SU-DHL-6 (cell line): ENCODE results near the gene OR51D1.

Source experiments
- EZH2phosphoT487 ChIP-seq: fragments of 200-600 bp; sonication (generic), shearing (Covaris generic); conservative IDR thresholded peaks from 2 replicates; pipeline ENCODE4 v1.6.1; 2018; ENCODE audit warnings: mild to moderate bottlenecking, antibody characterized with exemption, low read length, moderate library complexity, mixed read lengths
- TF ChIP-seq, protein P1 (sequence below): fragments of 200-600 bp; sonication (generic); IDR thresholded peaks from one replicate; pipeline ENCODE4 v1.5.1; 2017; ENCODE audit warnings: antibody characterized with exemption, mild to moderate bottlenecking, low read length, moderate library complexity; ENCODE audit not compliant: insufficient read depth, poor library complexity, severe bottlenecking

DNA sequence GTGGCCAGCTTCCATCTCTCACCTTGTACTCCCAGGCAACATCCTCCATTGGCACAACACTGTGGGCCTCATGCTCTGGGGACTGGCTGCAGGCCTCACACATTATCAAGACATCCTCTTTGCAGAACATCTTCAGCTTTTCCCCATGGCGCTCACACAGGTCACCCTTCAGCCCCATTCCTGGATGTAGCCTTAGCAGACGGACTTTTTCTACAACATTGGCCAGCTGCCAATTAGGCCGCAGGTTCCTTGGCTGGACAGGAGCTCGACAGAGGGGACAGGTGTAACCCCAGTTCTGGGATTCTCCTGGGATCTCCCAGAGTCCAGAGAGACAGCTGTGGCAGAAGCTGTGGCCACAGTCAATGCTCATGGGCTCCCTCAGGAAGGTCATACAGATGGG, 32.2 kb upstream of the OR51D1 start:
- no peak for TF ChIP-seq EZH2phosphoT487
- TF ChIP-seq, protein P1, sequence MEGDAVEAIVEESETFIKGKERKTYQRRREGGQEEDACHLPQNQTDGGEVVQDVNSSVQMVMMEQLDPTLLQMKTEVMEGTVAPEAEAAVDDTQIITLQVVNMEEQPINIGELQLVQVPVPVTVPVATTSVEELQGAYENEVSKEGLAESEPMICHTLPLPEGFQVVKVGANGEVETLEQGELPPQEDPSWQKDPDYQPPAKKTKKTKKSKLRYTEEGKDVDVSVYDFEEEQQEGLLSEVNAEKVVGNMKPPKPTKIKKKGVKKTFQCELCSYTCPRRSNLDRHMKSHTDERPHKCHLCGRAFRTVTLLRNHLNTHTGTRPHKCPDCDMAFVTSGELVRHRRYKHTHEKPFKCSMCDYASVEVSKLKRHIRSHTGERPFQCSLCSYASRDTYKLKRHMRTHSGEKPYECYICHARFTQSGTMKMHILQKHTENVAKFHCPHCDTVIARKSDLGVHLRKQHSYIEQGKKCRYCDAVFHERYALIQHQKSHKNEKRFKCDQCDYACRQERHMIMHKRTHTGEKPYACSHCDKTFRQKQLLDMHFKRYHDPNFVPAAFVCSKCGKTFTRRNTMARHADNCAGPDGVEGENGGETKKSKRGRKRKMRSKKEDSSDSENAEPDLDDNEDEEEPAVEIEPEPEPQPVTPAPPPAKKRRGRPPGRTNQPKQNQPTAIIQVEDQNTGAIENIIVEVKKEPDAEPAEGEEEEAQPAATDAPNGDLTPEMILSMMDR, result no peak
